Measurements from ENCODE around the gene LGALS16.

The LGALS16 gene

GRCh38 chr19:39692822-39693221, 37.1 kb downstream of the LGALS16 start:
- Mint-ChIP-seq H3K4me1 (no peaks in the 10 kb centered on the region), H3K27ac (peak overlapping the region in 1 of 2 donors; percentile 36), H3K4me3 (no peak overlapping the region), H3K27me3 (peaks cover 66% of the 10 kb centered on the region), H3K9me3 (no peaks in the 10 kb centered on the region)
- DNase-seq: no peak
- ATAC-seq: no peak

- Mint-ChIP-seq H3K9me3 (no peaks in the 10 kb centered on the region), H3K4me3 (no peak overlapping the region), H3K4me1 (no peaks in the 10 kb centered on the region), H3K27me3 (peaks cover 74% of the 10 kb centered on the region), H3K27ac (no peak overlapping the region)
- ATAC-seq: no peak
- DNase-seq: no peak
Observed at GRCh38 chr19:39695759-39696158, 40.0 kb downstream of the LGALS16 start.

- Mint-ChIP-seq H3K4me1 (no peaks in the 10 kb centered on the region), H3K27ac (no peak overlapping the region), H3K9me3 (no peaks in the 10 kb centered on the region), H3K27me3 (peaks cover 73% of the 10 kb centered on the region), H3K4me3 (no peak overlapping the region)
- ATAC-seq (no peak), DNase-seq (no peak)
Observed at GRCh38 chr19:39696387-39696786, 40.7 kb downstream of the LGALS16 start.

- no peaks in the 10 kb centered on the region for H3K9me3 Mint-ChIP-seq
- no peak overlapping the region for H3K27ac Mint-ChIP-seq
- peaks cover 62% of the 10 kb centered on the region for H3K27me3 Mint-ChIP-seq
- no peak for DNase-seq
- no peak for ATAC-seq
- no peaks in the 10 kb centered on the region for H3K4me1 Mint-ChIP-seq
- no peak overlapping the region for H3K4me3 Mint-ChIP-seq
Observed at GRCh38 chr19:39698535-39698934, 42.8 kb downstream of the LGALS16 start.

- H3K27ac Mint-ChIP-seq: no peak overlapping the region
- no peak overlapping the region for H3K4me3 Mint-ChIP-seq
- H3K27me3 Mint-ChIP-seq: peaks cover 50% of the 10 kb centered on the region
- peaks cover 0 to under 1% of the 10 kb centered on the region in 2 donors for H3K9me3 Mint-ChIP-seq
- peaks cover 24% of the 10 kb centered on the region for H3K4me1 Mint-ChIP-seq
- no peak for ATAC-seq
- no peak for DNase-seq
Observed at GRCh38 chr19:39701291-39701690, 45.6 kb downstream of the LGALS16 start.

GRCh38 chr19:39704181-39705044, 48.7 kb downstream of the LGALS16 start, which contains the start of gene LGALS14:
Gene LGALS14 (plus strand): TSS chr19:39704481. CDS start chr19:39704529, 48 bp downstream.
- ATAC-seq (peak; percentile 86), DNase-seq (no peak)
- Mint-ChIP-seq H3K4me1 (peaks cover 31% of the 10 kb centered on the region), H3K27me3 (peaks cover 23% of the 10 kb centered on the region), H3K9me3 (peaks cover 5 to 7% of the 10 kb centered on the region in 2 donors), H3K4me3 (peak within 1 kb of the TSS; percentile 39 to 44), H3K27ac (peak within 1 kb of the TSS; percentile 29 to 89)

- DNase-seq: peak; percentile 12 to 42
- Mint-ChIP-seq H3K4me3 (peak overlapping the region; percentile 28 to 44), H3K27me3 (peaks cover 15% of the 10 kb centered on the region), H3K4me1 (peaks cover 31% of the 10 kb centered on the region), H3K27ac (peak overlapping the region; percentile 89), H3K9me3 (peaks cover 5 to 7% of the 10 kb centered on the region in 2 donors)
- ATAC-seq: peak; percentile 82
Observed at GRCh38 chr19:39705578-39706188, 50.0 kb downstream of the LGALS16 start.

- H3K27ac Mint-ChIP-seq: no peak overlapping the region
Observed at GRCh38 chr19:39708594-39708993, 52.9 kb downstream of the LGALS16 start.

GRCh38 chr19:39709026-39709872, 53.5 kb downstream of the LGALS16 start:
- peaks cover 15% of the 10 kb centered on the region for H3K27me3 Mint-ChIP-seq
- DNase-seq: no peak
- peaks cover 5 to 7% of the 10 kb centered on the region in 2 donors for H3K9me3 Mint-ChIP-seq
- no peak for ATAC-seq
- H3K4me1 Mint-ChIP-seq: peaks cover 28% of the 10 kb centered on the region
- no peak overlapping the region for H3K4me3 Mint-ChIP-seq
- no peak overlapping the region for H3K27ac Mint-ChIP-seq

More at GRCh38 chr19:39708594-39708993, 52.9 kb downstream of the LGALS16 start:
- ATAC-seq (no peak), DNase-seq (no peak)
- Mint-ChIP-seq H3K27me3 (peaks cover 9% of the 10 kb centered on the region), H3K9me3 (peaks cover 5 to 7% of the 10 kb centered on the region in 2 donors), H3K4me3 (no peak overlapping the region), H3K4me1 (peaks cover 31% of the 10 kb centered on the region)

Measured in stimulated activated naive CD8-positive, alpha-beta T cell treated with anti-CD3 and anti-CD28 coated beads, Interleukin-15, amount 100 ng/mL, for 72 hours (primary cell).